NT2/D1 (cell line): ENCODE measurements around the gene AK5.

Experiments
- DNase-seq: peaks from one replicate; pipeline ENCODE4 v3.0.0-alpha.2; 2011; ENCODE audit warnings: low read depth, low spot score
- H3K27me3 ChIP-seq: 2 replicates; pipeline ENCODE4 v1.6.0; 2011; ENCODE audit warnings: mild to moderate bottlenecking; ENCODE audit not compliant: insufficient read length, insufficient read depth
- H3K36me3 ChIP-seq: 2 replicates; pipeline ENCODE4 v1.6.1; 2011; ENCODE audit warnings: mild to moderate bottlenecking, low read length, mixed read lengths; ENCODE audit not compliant: insufficient read depth, insufficient read length
- H3K4me1 ChIP-seq: 2 replicates; pipeline ENCODE4 v1.5.1; 2011; ENCODE audit not compliant: insufficient read depth, insufficient read length
- H3K4me3 ChIP-seq: 2 replicates; pipeline ENCODE4 v1.5.1; 2011; ENCODE audit warnings: low read depth; ENCODE audit not compliant: insufficient read length
- H3K9ac ChIP-seq: 2 replicates; pipeline ENCODE4 v1.6.0; 2011; ENCODE audit warnings: low read depth; ENCODE audit not compliant: insufficient read length
- H3K9me3 ChIP-seq: 2 replicates; pipeline ENCODE4 v1.5.1; 2011; ENCODE audit warnings: mild to moderate bottlenecking, low read length; ENCODE audit not compliant: insufficient read depth
- SUZ12 ChIP-seq: IDR thresholded peaks from 2 replicates; pipeline ENCODE4 v1.6.1; 2011; ENCODE audit not compliant: insufficient read length, insufficient read depth; ENCODE audit errors: extremely low read depth
- YY1 ChIP-seq: IDR thresholded peaks from 2 replicates; pipeline ENCODE4 v1.6.1; 2011; ENCODE audit not compliant: insufficient read length, insufficient read depth
- ZNF274 ChIP-seq: IDR thresholded peaks from 2 replicates; pipeline ENCODE4 v1.6.1; 2011; ENCODE audit warnings: mild to moderate bottlenecking, low read depth, low read length

AK5 gene

GRCh38 chr1:77250126-77250525, 31.7 kb upstream of the AK5 start:
- H3K4me3 ChIP-seq, result no peak overlapping the region
- no peaks in the 10 kb centered on the region for H3K4me1 ChIP-seq
- DNase-seq, result no peak
- no peak overlapping the region for H3K9ac ChIP-seq
- TF ChIP-seq ZNF274 (no peak), YY1 (no peak), SUZ12 (no peak)
- H3K27me3 ChIP-seq, result no peaks in the 10 kb centered on the region
- peaks cover 31% of the 10 kb centered on the region for H3K9me3 ChIP-seq
- no peaks in the 10 kb centered on the region for H3K36me3 ChIP-seq

DNA sequence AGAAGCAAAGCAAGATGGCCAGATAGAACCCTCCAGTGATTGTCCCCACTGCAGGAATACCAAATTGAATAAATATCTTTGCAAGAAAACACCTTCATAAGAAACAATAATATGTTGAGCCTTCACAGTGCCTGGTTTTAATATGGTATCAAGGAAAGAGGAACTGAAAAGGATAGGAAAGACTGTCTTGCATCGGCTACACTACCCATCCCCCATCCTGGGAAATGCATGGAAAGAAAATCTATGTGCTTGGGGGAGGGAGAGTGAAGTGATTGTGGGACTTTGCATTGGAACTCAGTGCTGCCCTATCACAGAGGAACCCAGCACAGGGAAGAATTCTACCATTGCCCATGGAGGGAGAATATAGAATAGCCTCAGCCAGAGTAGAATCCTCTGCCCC, 28.6 kb upstream of the AK5 start:
- Histone ChIP-seq H3K4me1 (no peaks in the 10 kb centered on the region), H3K9me3 (peaks cover 20% of the 10 kb centered on the region), H3K9ac (no peak overlapping the region), H3K4me3 (no peak overlapping the region), H3K27me3 (no peaks in the 10 kb centered on the region), H3K36me3 (no peaks in the 10 kb centered on the region)
- TF ChIP-seq YY1 (no peak), ZNF274 (no peak), SUZ12 (no peak)
- DNase-seq, result no peak

- H3K9me3 ChIP-seq, result no peaks in the 10 kb centered on the region
- no peaks in the 10 kb centered on the region for H3K36me3 ChIP-seq
- no peaks in the 10 kb centered on the region for H3K27me3 ChIP-seq
- TF ChIP-seq SUZ12, result no peak
- TF ChIP-seq ZNF274, result no peak
- TF ChIP-seq YY1, result no peak
- no peak overlapping the region for H3K4me3 ChIP-seq
- no peak overlapping the region for H3K9ac ChIP-seq
- DNase-seq, result no peak
- no peaks in the 10 kb centered on the region for H3K4me1 ChIP-seq
These were observed 18.1 kb upstream of the AK5 start for GRCh38 chr1:77263708-77264107.

DNA sequence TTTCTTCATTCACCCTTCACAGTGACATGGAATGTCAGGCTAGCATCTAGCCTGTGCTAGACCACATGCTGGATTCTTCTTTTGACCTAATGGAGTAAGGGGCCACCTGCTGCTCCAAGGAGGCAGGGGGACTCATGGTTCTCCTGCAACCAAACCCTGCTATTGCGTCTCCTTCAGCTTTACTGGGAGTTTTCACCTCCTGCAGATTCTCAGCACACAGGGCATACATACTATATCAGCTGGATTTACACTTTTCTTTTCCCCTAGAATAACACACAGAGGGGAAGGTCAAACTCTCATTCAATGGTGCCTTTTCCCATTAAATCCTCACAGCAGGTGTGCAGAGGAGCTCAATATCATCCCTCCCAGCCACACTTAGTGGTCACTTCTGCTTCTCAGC, 16.6 kb upstream of the AK5 start:
- Histone ChIP-seq H3K9me3 (no peaks in the 10 kb centered on the region), H3K36me3 (no peaks in the 10 kb centered on the region), H3K27me3 (no peaks in the 10 kb centered on the region), H3K4me3 (no peak overlapping the region), H3K9ac (no peak overlapping the region), H3K4me1 (peaks cover 3% of the 10 kb centered on the region)
- DNase-seq, result no peak
- TF ChIP-seq YY1 (no peak), ZNF274 (no peak), SUZ12 (no peak)

DNA sequence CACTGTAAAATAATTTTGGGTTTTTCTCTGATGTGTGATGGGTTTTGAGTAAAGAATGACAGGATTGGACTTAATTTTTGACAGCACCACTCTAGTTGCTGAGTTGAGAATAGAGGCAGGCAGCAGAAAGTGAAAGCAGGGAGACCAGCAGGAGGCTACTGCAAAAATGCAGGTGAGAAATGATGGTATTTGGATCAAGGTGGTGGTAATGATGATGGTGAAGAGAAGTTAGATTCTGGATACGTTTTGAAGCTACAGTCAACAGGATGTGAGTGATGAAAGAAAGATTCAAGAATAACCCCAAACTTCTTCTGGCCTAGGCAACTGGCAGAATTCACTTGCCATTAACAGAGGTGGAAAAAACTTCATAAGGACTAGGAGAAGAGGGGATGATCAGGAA, 14.8 kb upstream of the AK5 start:
- no peak overlapping the region for H3K9ac ChIP-seq
- no peaks in the 10 kb centered on the region for H3K27me3 ChIP-seq
- no peak for DNase-seq
- no peak overlapping the region for H3K4me3 ChIP-seq
- TF ChIP-seq YY1 (no peak), SUZ12 (no peak), ZNF274 (no peak)
- peaks cover 3% of the 10 kb centered on the region for H3K4me1 ChIP-seq
- no peaks in the 10 kb centered on the region for H3K9me3 ChIP-seq
- H3K36me3 ChIP-seq, result no peaks in the 10 kb centered on the region

DNA sequence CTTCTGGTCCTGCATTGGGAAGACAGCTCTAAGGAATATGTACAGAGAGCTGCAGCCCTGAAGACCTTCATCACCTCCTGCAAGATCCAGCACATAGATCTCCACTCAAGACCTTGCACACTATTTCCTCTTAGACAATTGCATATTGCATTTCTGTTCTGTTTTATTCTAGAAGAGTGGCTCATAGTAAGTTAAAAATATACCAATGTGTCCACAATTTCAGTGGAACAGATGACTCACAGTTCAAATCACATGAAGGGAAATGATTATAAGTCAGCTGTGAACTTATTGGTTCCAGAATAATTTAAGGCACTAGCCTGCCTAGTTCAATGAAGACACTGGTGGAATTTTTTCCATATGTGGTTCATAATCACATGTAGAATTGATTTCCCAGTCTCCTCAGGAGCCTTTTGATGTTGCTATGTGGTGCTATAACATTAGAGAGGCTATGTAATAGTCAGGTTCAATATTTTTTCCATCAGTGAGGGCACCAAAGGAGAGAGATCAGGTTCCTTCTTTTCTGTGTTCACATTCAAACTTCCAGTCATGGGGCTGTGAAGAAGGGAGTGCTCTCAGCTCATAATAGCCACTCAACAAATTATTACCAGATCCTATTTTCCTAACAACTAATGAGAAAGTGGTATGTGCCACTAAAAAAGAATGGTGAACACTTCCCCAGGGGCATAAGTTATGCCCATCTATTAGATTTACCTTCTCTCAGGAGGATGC, 9.8 kb upstream of the AK5 start:
- DNase-seq, result no peak
- Histone ChIP-seq H3K36me3 (no peaks in the 10 kb centered on the region), H3K4me1 (peaks cover 3% of the 10 kb centered on the region)

DNA sequence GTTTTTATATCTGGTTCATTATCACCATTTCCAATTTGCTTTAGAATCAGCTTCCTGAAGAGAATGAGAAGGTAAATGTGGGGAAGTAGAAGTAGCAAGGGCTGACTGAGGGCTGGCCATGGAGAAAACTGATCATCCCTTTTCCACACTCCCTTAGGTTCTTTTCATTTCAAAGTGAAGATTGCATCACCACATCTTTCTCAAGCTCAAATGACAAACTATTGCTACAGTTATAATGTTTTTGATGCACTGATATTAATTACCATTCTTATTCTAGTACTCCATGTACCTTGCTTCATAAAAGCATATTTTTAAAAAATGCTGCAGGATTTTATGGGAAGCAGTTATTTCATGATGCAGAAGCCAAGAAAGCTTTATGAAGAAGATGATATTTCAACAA, 7.9 kb upstream of the AK5 start:
- Histone ChIP-seq H3K9me3 (no peaks in the 10 kb centered on the region), H3K36me3 (no peaks in the 10 kb centered on the region), H3K9ac (no peak overlapping the region), H3K4me3 (no peak overlapping the region), H3K27me3 (peaks cover 3% of the 10 kb centered on the region), H3K4me1 (peaks cover 3% of the 10 kb centered on the region)
- no peak for DNase-seq
- TF ChIP-seq ZNF274, result no peak

More for the DNA sequence above, 9.8 kb upstream of the AK5 start:
- H3K4me3 ChIP-seq, result no peak overlapping the region
- H3K9me3 ChIP-seq, result no peaks in the 10 kb centered on the region
- no peaks in the 10 kb centered on the region for H3K27me3 ChIP-seq
- H3K9ac ChIP-seq, result no peak overlapping the region
- TF ChIP-seq YY1 (no peak), SUZ12 (no peak), ZNF274 (no peak)
